ENCODE results near the gene C20orf144. TPM values are rescaled to one million over a fixed set of nuclear protein-coding genes. Genes with fewer than 3 reads are reported as not detected.

The C20orf144 gene
- total RNA-seq, 4 donors from 2014 or later = not detected

DNA sequence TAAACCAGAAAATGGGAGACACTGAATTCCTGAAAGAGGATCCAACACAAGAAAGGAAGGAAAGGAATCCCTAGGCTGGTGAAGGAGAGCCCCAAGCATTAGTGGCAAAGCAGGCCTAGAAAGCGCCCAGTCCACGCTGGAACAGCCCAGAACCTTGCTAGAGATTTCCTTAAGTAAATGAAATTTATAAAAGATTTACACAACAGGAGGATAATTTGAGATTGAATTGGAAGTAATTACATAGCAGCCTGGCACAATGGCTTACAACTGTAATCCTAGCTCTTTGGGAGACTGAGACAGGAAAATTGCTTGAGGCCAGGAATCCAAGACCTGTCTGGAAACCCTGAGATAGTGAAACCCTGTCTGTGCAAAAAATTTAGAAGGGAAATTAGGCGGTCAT is 26.8 kb upstream of the C20orf144 start:
- Histone ChIP-seq H3K4me3 (no peak overlapping the region), H3K4me1 (peaks cover 0 to 4% of the 10 kb centered on the region in 2 donors), H3K36me3 (peaks cover 3 to 22% of the 10 kb centered on the region in 2 donors), H3K9me3 (no peaks in the 10 kb centered on the region), H3K27ac (no peak overlapping the region), H3K27me3 (no peaks in the 10 kb centered on the region)
- no peak for TF ChIP-seq CTCF (IDR thresholded peaks at IDR 0.05 in 4 of 5, conservative IDR thresholded peaks at IDR 0.05 in 1 of 5)
- no peak for TF ChIP-seq POLR2A (IDR thresholded peaks at IDR 0.05)
- DNase-seq = no peak
- no peak for ATAC-seq
- in situ Hi-C loops (cut with MboI; ENCODE audit: low sequenced_read_pairs in 4 of 4) (no loop called here), intact Hi-C loops (cut with DNase I; ENCODE audit: low total_unique reads) (no loop called here)

DNA sequence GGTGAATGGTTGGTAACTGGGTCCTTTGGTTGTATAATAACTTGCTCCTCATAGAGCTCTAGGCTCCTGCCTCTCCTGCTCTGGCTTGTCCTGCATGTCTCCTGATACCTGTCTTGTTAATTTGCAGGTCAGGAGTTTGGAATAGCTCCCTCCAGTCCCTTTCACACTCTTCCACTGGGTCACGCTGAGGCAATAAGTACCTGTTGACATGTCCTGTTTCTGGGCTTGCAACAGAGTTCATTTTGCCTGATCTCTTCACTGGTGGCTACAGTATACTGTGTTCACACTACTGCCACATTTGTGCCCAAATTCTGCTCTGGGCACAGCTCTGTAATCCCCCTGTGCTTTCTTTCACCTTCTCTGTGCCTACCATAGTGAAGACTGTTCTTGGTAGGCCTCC is 25.4 kb upstream of the C20orf144 start:
- no peaks in the 10 kb centered on the region for H3K27me3 ChIP-seq
- intact Hi-C loops (cut with DNase I; ENCODE audit: low total_unique reads) = no loop called here

GRCh38 chr20:33640287-33640686 is 21.8 kb upstream of the C20orf144 start:
- Histone ChIP-seq H3K27ac (no peak overlapping the region), H3K9me3 (no peaks in the 10 kb centered on the region), H3K36me3 (peaks cover 0 to 58% of the 10 kb centered on the region in 2 donors), H3K27me3 (no peaks in the 10 kb centered on the region), H3K4me3 (no peak overlapping the region), H3K4me1 (peaks cover 0 to 3% of the 10 kb centered on the region in 2 donors)
- in situ Hi-C loops (cut with MboI; ENCODE audit: low sequenced_read_pairs in 4 of 4) = no loop called here
- ATAC-seq (no peak), DNase-seq (no peak)
- no peak for TF ChIP-seq CTCF (IDR thresholded peaks at IDR 0.05 in 4 of 5, conservative IDR thresholded peaks at IDR 0.05 in 1 of 5)
- no peak for TF ChIP-seq POLR2A (IDR thresholded peaks at IDR 0.05)
- intact Hi-C loops (cut with DNase I; ENCODE audit: low total_unique reads) = no loop called here

More for the DNA sequence above, 25.4 kb upstream of the C20orf144 start:
- no peak for DNase-seq
- no peaks in the 10 kb centered on the region for H3K9me3 ChIP-seq
- peaks cover 0 to 36% of the 10 kb centered on the region in 2 donors for H3K36me3 ChIP-seq
- ATAC-seq = no peak
- H3K27ac ChIP-seq = no peak overlapping the region
- no peak overlapping the region for H3K4me3 ChIP-seq
- in situ Hi-C loops (cut with MboI; ENCODE audit: low sequenced_read_pairs in 4 of 4) = no loop called here
- TF ChIP-seq CTCF (IDR thresholded peaks at IDR 0.05 in 4 of 5, conservative IDR thresholded peaks at IDR 0.05 in 1 of 5) (no peak), POLR2A (IDR thresholded peaks at IDR 0.05) (no peak)
- peaks cover 0 to 4% of the 10 kb centered on the region in 2 donors for H3K4me1 ChIP-seq

DNA sequence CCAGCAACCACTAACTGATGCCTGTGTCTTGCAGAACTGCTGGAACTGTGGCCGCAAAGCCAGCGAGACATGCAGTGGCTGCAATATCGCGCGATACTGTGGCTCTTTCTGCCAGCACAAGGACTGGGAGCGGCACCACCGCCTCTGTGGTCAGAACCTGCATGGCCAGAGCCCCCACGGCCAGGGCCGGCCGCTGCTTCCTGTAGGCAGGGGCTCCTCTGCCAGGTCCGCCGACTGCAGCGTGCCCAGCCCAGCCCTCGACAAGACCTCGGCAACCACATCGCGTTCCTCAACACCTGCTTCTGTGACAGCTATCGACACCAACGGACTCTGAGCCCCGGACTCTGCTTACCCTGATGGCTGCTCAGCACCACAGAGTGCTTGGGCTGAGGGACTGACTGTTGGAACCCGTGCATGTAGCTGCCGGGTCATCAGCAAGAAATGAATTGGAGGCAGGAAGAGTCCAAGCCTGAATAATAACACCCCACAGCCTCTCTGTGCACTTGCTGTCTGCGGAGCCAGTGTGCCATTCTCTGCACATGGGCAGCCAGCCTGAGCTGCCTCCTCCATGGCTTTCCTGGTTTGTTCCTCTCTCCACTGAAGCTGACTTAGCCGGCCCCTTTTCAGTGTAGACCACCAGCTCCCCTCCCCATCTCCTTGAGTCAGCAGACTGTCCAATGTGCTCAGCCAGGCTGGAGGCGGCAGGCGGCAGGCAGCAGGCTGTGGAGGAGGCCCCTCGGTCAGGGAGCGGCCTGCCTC is 17.6 kb upstream of the C20orf144 start:
- Histone ChIP-seq H3K9me3 (no peaks in the 10 kb centered on the region), H3K4me1 (peaks cover 11 to 23% of the 10 kb centered on the region in 2 donors), H3K27me3 (no peaks in the 10 kb centered on the region), H3K36me3 (peaks cover 0 to 47% of the 10 kb centered on the region in 2 donors), H3K4me3 (no peak overlapping the region), H3K27ac (no peak overlapping the region)
- in situ Hi-C loops (cut with MboI; ENCODE audit: low sequenced_read_pairs in 4 of 4) = no loop called here
- DNase-seq = no peak
- ATAC-seq = no peak
- intact Hi-C loops (cut with DNase I; ENCODE audit: low total_unique reads) = no loop called here
- TF ChIP-seq CTCF (IDR thresholded peaks at IDR 0.05 in 4 of 5, conservative IDR thresholded peaks at IDR 0.05 in 1 of 5) (no peak), POLR2A (IDR thresholded peaks at IDR 0.05) (no peak)

GRCh38 chr20:33645072-33645358 is 17.1 kb upstream of the C20orf144 start:
- no peak for ATAC-seq
- Histone ChIP-seq H3K27ac (no peak overlapping the region), H3K4me1 (peaks cover 13 to 25% of the 10 kb centered on the region in 2 donors), H3K4me3 (no peak overlapping the region), H3K9me3 (no peaks in the 10 kb centered on the region), H3K27me3 (no peaks in the 10 kb centered on the region), H3K36me3 (peaks cover 0 to 46% of the 10 kb centered on the region in 2 donors)
- TF ChIP-seq POLR2A (IDR thresholded peaks at IDR 0.05) = no peak
- TF ChIP-seq CTCF (IDR thresholded peaks at IDR 0.05 in 4 of 5, conservative IDR thresholded peaks at IDR 0.05 in 1 of 5) = no peak
- intact Hi-C loops (cut with DNase I; ENCODE audit: low total_unique reads) = no loop called here
- in situ Hi-C loops (cut with MboI; ENCODE audit: low sequenced_read_pairs in 4 of 4) = no loop called here
- DNase-seq = no peak
